LNCAP (cell line): Measurements from ENCODE around the gene HOXB1.

ENCODE experiments used
- CTCF ChIP-seq: fragments of 450-650 bp; IDR thresholded peaks from 2 replicates; pipeline ENCODE4 v1.5.1; 2017; ENCODE audit warnings: mild to moderate bottlenecking

Gene HOXB1

GRCh38 chr17:48559840-48560817, 29.3 kb upstream of the HOXB1 start:
- TF ChIP-seq CTCF = no peak

DNA sequence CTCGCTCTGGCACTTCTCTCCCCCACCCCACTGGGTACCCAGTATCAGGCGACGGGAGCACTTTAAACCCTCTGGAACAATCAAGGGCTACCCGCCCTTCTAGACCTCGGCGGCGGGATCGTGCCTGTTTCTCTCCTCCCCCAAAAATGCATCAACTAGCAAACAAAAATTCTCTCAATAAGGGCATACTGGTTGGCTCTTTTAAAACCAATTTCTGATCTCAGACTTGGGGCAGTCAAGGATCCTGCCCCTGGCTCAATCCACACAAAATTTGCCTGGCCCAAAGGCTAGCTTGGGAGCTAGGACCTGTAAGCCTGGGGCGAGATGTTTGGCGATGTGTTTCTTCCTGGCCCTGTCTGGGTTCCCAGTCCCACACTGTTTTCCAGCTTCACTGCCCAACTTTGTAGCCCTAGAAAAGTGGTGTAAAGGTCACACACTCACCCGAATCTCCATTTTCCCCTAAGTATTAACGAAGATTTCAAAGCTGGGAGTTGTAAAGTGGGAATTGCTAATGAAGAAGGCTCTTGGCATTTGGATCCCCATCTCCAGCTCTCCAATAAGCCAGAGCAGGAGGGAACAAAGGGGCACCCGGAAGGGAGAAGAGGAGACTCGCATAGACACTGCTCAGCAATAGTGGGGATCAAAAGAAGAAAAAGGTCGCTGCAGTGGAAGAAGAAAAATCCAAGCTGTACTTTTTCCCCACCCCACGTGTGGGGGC, 28.5 kb upstream of the HOXB1 start:
- no peak for TF ChIP-seq CTCF

GRCh38 chr17:48558831-48559121, 28.0 kb upstream of the HOXB1 start:
- TF ChIP-seq CTCF = no peak

DNA sequence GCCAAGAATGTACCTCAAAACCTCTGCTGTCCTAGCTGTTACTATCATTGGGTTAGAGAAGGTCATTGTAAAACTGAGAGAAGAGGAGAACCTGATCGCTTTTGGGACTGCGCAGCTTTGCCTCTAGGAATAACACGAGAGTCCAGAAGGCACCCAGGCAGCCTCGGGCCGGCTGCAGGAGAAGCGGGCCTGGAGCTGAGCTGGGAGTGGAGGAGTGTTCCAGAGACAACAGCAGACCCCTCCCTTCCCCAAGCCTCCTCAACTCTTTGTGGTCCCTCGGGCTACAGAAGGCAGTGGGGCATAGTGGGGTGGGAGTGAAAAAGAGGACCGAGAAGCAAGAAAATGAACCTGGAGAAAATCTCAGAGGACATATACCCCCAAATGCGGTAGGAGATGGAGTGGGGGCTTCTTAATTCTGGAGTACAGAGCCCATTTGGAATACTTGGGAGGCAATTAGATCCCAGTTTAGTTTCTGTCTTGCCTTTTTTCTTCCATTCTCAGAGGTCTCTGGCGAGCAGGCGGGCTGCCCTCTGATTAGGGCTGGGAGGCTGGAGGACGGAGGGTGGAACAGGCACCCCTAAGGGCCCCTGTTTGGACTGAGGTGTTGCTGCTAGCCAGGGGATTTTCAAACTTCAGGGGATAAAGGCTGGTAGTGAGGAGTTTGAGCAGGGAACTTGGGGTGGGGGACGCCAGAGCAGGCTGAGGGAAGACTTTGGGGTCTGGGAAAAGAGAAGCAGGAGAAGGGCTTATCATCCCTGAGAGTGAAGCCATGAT, 27.4 kb upstream of the HOXB1 start:
- no peak for TF ChIP-seq CTCF

DNA sequence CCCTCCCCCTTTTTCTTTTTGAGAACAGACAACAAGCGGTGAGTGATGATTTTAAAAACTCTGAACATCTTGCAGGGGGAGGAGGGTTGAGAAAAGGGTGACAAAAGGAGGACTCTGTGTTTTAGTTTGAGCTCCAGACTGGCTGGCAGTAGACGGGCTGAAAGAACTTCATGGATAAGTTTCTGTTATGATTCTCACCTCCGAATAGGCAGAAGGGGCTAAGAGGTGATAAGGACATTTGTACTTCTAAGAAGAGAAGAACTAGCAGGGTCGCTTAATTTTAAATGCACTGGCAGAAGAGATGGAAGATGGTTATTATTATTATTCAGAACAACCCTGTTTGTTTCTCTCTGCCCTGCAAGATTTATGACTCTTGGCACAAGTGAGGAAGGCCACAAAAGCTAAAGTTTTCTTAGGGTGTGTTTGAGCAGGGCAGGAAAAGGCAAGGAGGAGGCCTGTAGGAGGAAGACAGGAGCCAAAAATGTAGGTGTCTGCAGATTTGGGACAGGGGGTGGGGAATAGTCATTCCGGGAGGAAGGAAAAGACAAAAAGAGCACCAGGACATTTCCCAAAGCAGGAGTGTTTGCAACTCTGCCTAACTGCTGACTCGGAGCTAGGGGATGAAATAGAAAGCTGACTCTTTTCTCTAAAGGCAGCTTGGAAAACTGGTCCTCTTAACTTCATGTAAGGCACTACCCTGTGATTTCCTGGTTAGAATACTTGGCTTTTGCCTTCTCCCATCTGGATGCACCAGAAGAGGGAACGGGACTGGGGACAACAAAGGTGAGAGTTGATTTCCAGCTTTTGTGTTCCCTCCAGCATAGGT, 26.0 kb upstream of the HOXB1 start:
- TF ChIP-seq CTCF = no peak

GRCh38 chr17:48556229-48556575, 25.4 kb upstream of the HOXB1 start:
- no peak for TF ChIP-seq CTCF
